ENCODE data around the gene RAD9A.
A peak's percentile ranks its signal among the peaks of the same experiment; 100 is the strongest.

RAD9A gene

GRCh38 chr11:67357831-67358670, 33.7 kb upstream of the RAD9A start:
- DNase-seq: no peak

- no peak for DNase-seq
Observed at GRCh38 chr11:67364169-67364568, 27.6 kb upstream of the RAD9A start.

- no peak for DNase-seq
Observed at GRCh38 chr11:67364783-67365722, 26.7 kb upstream of the RAD9A start.

GRCh38 chr11:67365736-67366444, 25.9 kb upstream of the RAD9A start:
- DNase-seq: no peak

- no peak for DNase-seq
Observed at GRCh38 chr11:67366546-67366945, 25.2 kb upstream of the RAD9A start.

- no peak for DNase-seq
Observed at GRCh38 chr11:67366961-67367760, 24.6 kb upstream of the RAD9A start.

GRCh38 chr11:67367761-67368227, 24.0 kb upstream of the RAD9A start:
- DNase-seq: no peak

GRCh38 chr11:67368621-67369020, 23.2 kb upstream of the RAD9A start:
- peak; percentile 45 for DNase-seq

- no peak for DNase-seq
Observed at GRCh38 chr11:67369275-67369674, 22.5 kb upstream of the RAD9A start.

- DNase-seq: no peak
Observed at GRCh38 chr11:67369801-67370284, 21.9 kb upstream of the RAD9A start.

GRCh38 chr11:67370351-67371076, 21.3 kb upstream of the RAD9A start:
- no peak for DNase-seq

- DNase-seq: no peak
Observed at GRCh38 chr11:67371189-67371910, 20.4 kb upstream of the RAD9A start.

- DNase-seq: no peak
Observed at GRCh38 chr11:67371911-67372320, 19.9 kb upstream of the RAD9A start.

GRCh38 chr11:67372321-67372992, 19.3 kb upstream of the RAD9A start:
- DNase-seq: no peak

- DNase-seq: peak; percentile 52
Observed at GRCh38 chr11:67372993-67373647, 18.7 kb upstream of the RAD9A start, which contains the start of gene CLCF1. CLCF1 (minus strand) TSS chr11:67373598; CDS start chr11:67373539, 59 bp downstream.

GRCh38 chr11:67373648-67374570, 17.9 kb upstream of the RAD9A start:
- DNase-seq: peak; percentile 64

- DNase-seq: no peak
Observed at GRCh38 chr11:67374571-67375281, 17.1 kb upstream of the RAD9A start.

All from stimulated activated CD4-positive, alpha-beta T cell treated with anti-CD3 and anti-CD28 coated beads, Interleukin-15, amount 100 ng/mL, for 24 hours (primary cell).